Right atrium auricular region (tissue), 2 donors: ENCODE data around the gene BCKDHB. TPM values are rescaled to one million over a fixed set of nuclear protein-coding genes. Genes with fewer than 3 reads are reported as not detected.

Source experiments
- DNase-seq: peaks from one replicate; pipeline ENCODE4 v3.0.0-alpha.2; 2019; ENCODE audit warnings: low spot score
- H3K27ac ChIP-seq, 2 donors: fragments of 200-600 bp; sonication (generic); 1 replicate in 1 of 2; 2 replicates in 1 of 2; pipeline ENCODE4 v1.5.1; 2016 to 2019
- H3K27me3 ChIP-seq, 2 donors: fragments of 200-600 bp; sonication (generic); one replicate each; pipeline versions ENCODE4 v1.5.1 to v1.6.0; 2017 to 2019
- H3K36me3 ChIP-seq: fragments of 200-600 bp; sonication (generic); one replicate; pipeline ENCODE4 v1.5.1; 2016
- H3K4me1 ChIP-seq, 2 donors: fragments of 200-600 bp; sonication (generic); one replicate each; pipeline versions ENCODE4 v1.5.1 to v1.6.0; 2017 to 2019
- H3K4me3 ChIP-seq, 2 donors: fragments of 200-600 bp; sonication (generic); 1 replicate in 1 of 2; 2 replicates in 1 of 2; pipeline ENCODE4 v1.5.1; 2017 to 2019; ENCODE audit warnings: mild to moderate bottlenecking in 1 of 2, moderate library complexity in 1 of 2
- H3K9me3 ChIP-seq, 2 donors: fragments of 200-600 bp; sonication (generic); one replicate each; pipeline ENCODE4 v1.5.1; 2019
- CTCF ChIP-seq, 2 donors: fragments of 200-600 bp; sonication (generic); IDR thresholded peaks; one replicate each; pipeline ENCODE4 v1.5.1; 2019; ENCODE audit warnings: antibody characterized with exemption in 2 of 2
- total RNA-seq, 2 donors: library from RNA; depleted of rRNA; stranded (reverse); fragments of >200 nt; gene quantifications; one replicate each; pipeline ENCODE4 v1.1.0, GENCODE V29; 2016

BCKDHB gene
- total RNA-seq, 2 donors from 2014 or later: 8.1 to 23.3 TPM

- no peaks in the 10 kb centered on the region for H3K27me3 ChIP-seq
- H3K4me1 ChIP-seq: peaks cover 0 to 6% of the 10 kb centered on the region in 2 donors
- H3K4me3 ChIP-seq: no peak overlapping the region
- no peaks in the 10 kb centered on the region for H3K9me3 ChIP-seq
- no peaks in the 10 kb centered on the region for H3K36me3 ChIP-seq
- DNase-seq: no peak
- no peak overlapping the region for H3K27ac ChIP-seq
- TF ChIP-seq CTCF (IDR thresholded peaks at IDR 0.05): no peak
These were observed 45.2 kb downstream of the BCKDHB start for GRCh38 chr6:80151635-80152034.

- H3K9me3 ChIP-seq: no peaks in the 10 kb centered on the region
- no peak overlapping the region for H3K27ac ChIP-seq
- TF ChIP-seq CTCF (IDR thresholded peaks at IDR 0.05): no peak
- H3K4me1 ChIP-seq: peaks cover 0 to 6% of the 10 kb centered on the region in 2 donors
- no peaks in the 10 kb centered on the region for H3K36me3 ChIP-seq
- no peak overlapping the region for H3K4me3 ChIP-seq
- no peaks in the 10 kb centered on the region for H3K27me3 ChIP-seq
- DNase-seq: no peak
These were observed 47.7 kb downstream of the BCKDHB start for GRCh38 chr6:80154160-80154559.

- no peaks in the 10 kb centered on the region for H3K9me3 ChIP-seq
- no peak overlapping the region for H3K27ac ChIP-seq
- H3K27me3 ChIP-seq: no peaks in the 10 kb centered on the region
- H3K36me3 ChIP-seq: no peaks in the 10 kb centered on the region
- DNase-seq: no peak
- H3K4me3 ChIP-seq: no peak overlapping the region
- peaks cover 0 to 6% of the 10 kb centered on the region in 2 donors for H3K4me1 ChIP-seq
- TF ChIP-seq CTCF (IDR thresholded peaks at IDR 0.05): no peak
These were observed 49.8 kb downstream of the BCKDHB start for GRCh38 chr6:80156221-80156620.

- no peak for TF ChIP-seq CTCF (IDR thresholded peaks at IDR 0.05)
- H3K27ac ChIP-seq: no peak overlapping the region
- H3K9me3 ChIP-seq: no peaks in the 10 kb centered on the region
- H3K27me3 ChIP-seq: no peaks in the 10 kb centered on the region
- no peak for DNase-seq
- H3K4me1 ChIP-seq: no peaks in the 10 kb centered on the region
- H3K36me3 ChIP-seq: no peaks in the 10 kb centered on the region
- no peak overlapping the region for H3K4me3 ChIP-seq
These were observed 52.1 kb downstream of the BCKDHB start for GRCh38 chr6:80158478-80158989.

GRCh38 chr6:80161434-80161833, 55.0 kb downstream of the BCKDHB start:
- no peaks in the 10 kb centered on the region for H3K27me3 ChIP-seq
- no peaks in the 10 kb centered on the region for H3K9me3 ChIP-seq
- H3K36me3 ChIP-seq: no peaks in the 10 kb centered on the region
- no peaks in the 10 kb centered on the region for H3K4me1 ChIP-seq
- H3K4me3 ChIP-seq: no peak overlapping the region
- no peak for DNase-seq
- no peak overlapping the region for H3K27ac ChIP-seq
- TF ChIP-seq CTCF (IDR thresholded peaks at IDR 0.05): no peak

GRCh38 chr6:80163754-80164187, 57.3 kb downstream of the BCKDHB start:
- no peaks in the 10 kb centered on the region for H3K9me3 ChIP-seq
- no peak for DNase-seq
- H3K27me3 ChIP-seq: no peaks in the 10 kb centered on the region
- no peak for TF ChIP-seq CTCF (IDR thresholded peaks at IDR 0.05)
- H3K4me1 ChIP-seq: no peaks in the 10 kb centered on the region
- no peaks in the 10 kb centered on the region for H3K36me3 ChIP-seq
- H3K27ac ChIP-seq: no peak overlapping the region
- no peak overlapping the region for H3K4me3 ChIP-seq
